Uterus (tissue), 4 donors: ENCODE measurements around the gene PITPNM3. TPM values are rescaled to one million over a fixed set of nuclear protein-coding genes. Genes with fewer than 3 reads are reported as not detected.

ENCODE experiments used
- DNase-seq, 2 donors: peaks; one replicate each; pipeline ENCODE4 v3.0.0-alpha.2; 2019 to 2020
- H3K27ac ChIP-seq, 2 donors: fragments of 200-600 bp; sonication (generic); 1 replicate in 1 of 2; 2 replicates in 1 of 2; pipeline ENCODE4 v1.5.1; 2016 to 2018
- H3K27me3 ChIP-seq, 2 donors: fragments of 200-600 bp; sonication (generic); one replicate each; pipeline ENCODE4 v1.5.1; 2018 to 2019; ENCODE audit warnings: control low read depth in 1 of 2
- H3K36me3 ChIP-seq, 2 donors: fragments of 200-600 bp; sonication (generic); one replicate each; pipeline ENCODE4 v1.5.1; 2019; ENCODE audit warnings: control low read depth in 1 of 2
- H3K4me1 ChIP-seq, 2 donors: fragments of 200-600 bp; sonication (generic); one replicate each; pipeline ENCODE4 v1.5.1; 2018 to 2019; ENCODE audit warnings: control low read depth in 1 of 2
- H3K4me3 ChIP-seq, 2 donors: fragments of 200-600 bp; sonication (generic); 1 replicate in 1 of 2; 2 replicates in 1 of 2; pipeline ENCODE4 v1.5.1; 2018 to 2019; ENCODE audit warnings: mild to moderate bottlenecking in 1 of 2
- H3K9me3 ChIP-seq, 2 donors: fragments of 200-600 bp; sonication (generic); one replicate each; pipeline ENCODE4 v1.5.1; 2019; ENCODE audit warnings: control low read depth in 1 of 2
- POLR2A ChIP-seq, 2 donors: fragments of 450-650 bp; IDR thresholded peaks; one replicate each; pipeline ENCODE4 v1.6.1; 2016; ENCODE audit warnings: antibody characterized with exemption in 2 of 2, mild to moderate bottlenecking in 1 of 2, moderate library complexity in 1 of 2
- intact Hi-C: fragments of 100-400 bp; cut with DNase I; formaldehyde crosslinking; loops from one replicate; pipeline ENCODE4 v1.15.1; 2023; ENCODE audit warnings: low total_unique reads
- total RNA-seq, 4 donors: library from RNA; depleted of rRNA in 3 of 4; stranded (reverse); fragments of >200 nt in 3 of 4; gene quantifications; one replicate each; pipeline versions ENCODE4 v1.1.0 to v1.2.4, GENCODE V29; 2014 to 2023
- TF ChIP-seq, protein P1 (sequence below), 4 experiments: fragments of 200-600 bp in 2 of 4; fragments of 450-650 bp in 2 of 4; sonication (generic) in 2 of 4; IDR thresholded peaks; one replicate each; pipeline ENCODE4 v1.5.1; 2016 to 2019; ENCODE audit warnings: antibody characterized with exemption in 4 of 4, mild to moderate bottlenecking in 2 of 4, moderate library complexity in 1 of 4
- donor health status: DM: yes; HTN: yes; CAD: no.

Gene PITPNM3
- total RNA-seq, 4 donors from 2014 or later: 0.59 to 9.3 (median 6.1) TPM

DNA sequence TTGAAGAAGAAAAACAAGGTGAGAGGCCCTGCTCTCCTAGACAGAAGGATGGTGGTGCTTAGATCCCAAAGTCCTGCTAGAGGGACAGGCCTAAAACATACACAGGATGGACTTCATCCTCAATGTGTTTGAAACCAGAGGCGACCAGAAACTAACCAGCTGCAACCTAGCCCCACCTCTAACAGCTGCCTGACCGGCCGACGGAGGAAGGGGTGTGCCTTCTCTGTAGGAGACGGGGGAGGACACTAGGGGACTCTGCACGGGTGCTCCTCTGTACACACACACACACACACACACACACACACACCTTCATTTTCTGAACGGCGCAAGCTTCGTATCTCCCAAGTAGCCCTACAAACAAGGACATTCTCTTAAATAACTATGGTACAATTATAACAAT is 24.3 kb upstream of the PITPNM3 start:
- intact Hi-C loops: no loop called here
- H3K36me3 ChIP-seq: no peaks in the 10 kb centered on the region
- no peak for TF ChIP-seq POLR2A (IDR thresholded peaks at IDR 0.05)
- TF ChIP-seq, protein P1, sequence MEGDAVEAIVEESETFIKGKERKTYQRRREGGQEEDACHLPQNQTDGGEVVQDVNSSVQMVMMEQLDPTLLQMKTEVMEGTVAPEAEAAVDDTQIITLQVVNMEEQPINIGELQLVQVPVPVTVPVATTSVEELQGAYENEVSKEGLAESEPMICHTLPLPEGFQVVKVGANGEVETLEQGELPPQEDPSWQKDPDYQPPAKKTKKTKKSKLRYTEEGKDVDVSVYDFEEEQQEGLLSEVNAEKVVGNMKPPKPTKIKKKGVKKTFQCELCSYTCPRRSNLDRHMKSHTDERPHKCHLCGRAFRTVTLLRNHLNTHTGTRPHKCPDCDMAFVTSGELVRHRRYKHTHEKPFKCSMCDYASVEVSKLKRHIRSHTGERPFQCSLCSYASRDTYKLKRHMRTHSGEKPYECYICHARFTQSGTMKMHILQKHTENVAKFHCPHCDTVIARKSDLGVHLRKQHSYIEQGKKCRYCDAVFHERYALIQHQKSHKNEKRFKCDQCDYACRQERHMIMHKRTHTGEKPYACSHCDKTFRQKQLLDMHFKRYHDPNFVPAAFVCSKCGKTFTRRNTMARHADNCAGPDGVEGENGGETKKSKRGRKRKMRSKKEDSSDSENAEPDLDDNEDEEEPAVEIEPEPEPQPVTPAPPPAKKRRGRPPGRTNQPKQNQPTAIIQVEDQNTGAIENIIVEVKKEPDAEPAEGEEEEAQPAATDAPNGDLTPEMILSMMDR (IDR thresholded peaks at IDR 0.05): no peak

DNA sequence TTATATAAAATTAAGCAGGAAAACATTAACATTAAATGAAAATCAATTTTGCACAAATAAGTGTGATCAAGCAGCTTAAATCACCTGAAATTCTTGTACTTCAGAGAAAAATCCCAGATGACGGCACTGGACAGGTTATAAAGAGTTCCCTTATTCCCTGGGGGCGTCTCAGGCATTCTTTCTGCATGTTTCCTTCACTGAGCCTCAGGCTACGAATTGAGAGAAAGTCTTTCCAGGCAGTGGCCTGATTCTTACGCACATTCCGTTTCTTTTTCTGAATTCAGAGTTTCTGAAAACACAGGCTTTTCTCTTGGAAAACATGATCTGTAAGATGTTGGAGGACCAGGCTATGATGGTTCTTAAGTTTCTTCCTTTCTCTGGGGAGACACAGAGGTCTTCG is 22.1 kb upstream of the PITPNM3 start:
- DNase-seq: no peak
- H3K9me3 ChIP-seq: no peaks in the 10 kb centered on the region
- H3K4me3 ChIP-seq: no peak overlapping the region
- no peak for TF ChIP-seq POLR2A (IDR thresholded peaks at IDR 0.05)
- TF ChIP-seq, protein P1 (IDR thresholded peaks at IDR 0.05): no peak
- intact Hi-C loops: no loop called here
- H3K36me3 ChIP-seq: no peaks in the 10 kb centered on the region
- no peak overlapping the region for H3K27ac ChIP-seq
- no peaks in the 10 kb centered on the region for H3K4me1 ChIP-seq
- H3K27me3 ChIP-seq: no peaks in the 10 kb centered on the region

More for the DNA sequence above, 24.3 kb upstream of the PITPNM3 start:
- H3K27ac ChIP-seq: no peak overlapping the region
- H3K27me3 ChIP-seq: no peaks in the 10 kb centered on the region
- H3K4me3 ChIP-seq: no peak overlapping the region
- H3K4me1 ChIP-seq: no peaks in the 10 kb centered on the region
- H3K9me3 ChIP-seq: no peaks in the 10 kb centered on the region
- DNase-seq: no peak

DNA sequence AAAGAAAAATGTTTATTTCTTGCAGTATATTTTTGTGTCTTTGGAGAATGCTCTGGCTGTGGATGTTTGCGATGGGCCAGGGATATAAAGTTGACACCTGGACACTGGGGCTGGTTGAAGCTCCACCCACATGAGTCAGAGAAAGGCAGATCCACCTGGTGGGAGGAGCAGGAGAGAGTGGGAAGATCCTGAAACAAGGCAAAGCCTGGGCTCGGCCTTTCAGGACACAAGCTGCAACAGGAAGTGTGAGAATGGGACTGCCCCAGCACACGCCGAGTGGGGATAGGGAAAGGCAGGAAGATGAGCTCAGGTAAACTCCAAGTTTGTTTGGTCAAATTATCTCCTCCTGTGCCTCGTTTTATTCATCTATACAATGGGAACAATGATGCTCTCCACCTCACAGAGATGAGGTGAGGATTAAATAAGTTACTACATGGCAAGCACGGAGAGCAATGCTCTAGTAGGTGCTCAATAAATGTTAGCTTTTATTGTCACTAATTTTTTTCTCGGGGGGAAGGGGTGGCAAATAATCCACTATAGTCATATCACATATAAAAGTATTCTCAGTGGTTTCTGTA is 21.4 kb upstream of the PITPNM3 start:
- Histone ChIP-seq H3K27ac (no peak overlapping the region), H3K9me3 (no peaks in the 10 kb centered on the region), H3K27me3 (no peaks in the 10 kb centered on the region), H3K4me3 (no peak overlapping the region), H3K36me3 (no peaks in the 10 kb centered on the region), H3K4me1 (no peaks in the 10 kb centered on the region)
- TF ChIP-seq, protein P1 (IDR thresholded peaks at IDR 0.05): no peak
- no peak for TF ChIP-seq POLR2A (IDR thresholded peaks at IDR 0.05)
- DNase-seq: no peak
- intact Hi-C loops: no loop called here

DNA sequence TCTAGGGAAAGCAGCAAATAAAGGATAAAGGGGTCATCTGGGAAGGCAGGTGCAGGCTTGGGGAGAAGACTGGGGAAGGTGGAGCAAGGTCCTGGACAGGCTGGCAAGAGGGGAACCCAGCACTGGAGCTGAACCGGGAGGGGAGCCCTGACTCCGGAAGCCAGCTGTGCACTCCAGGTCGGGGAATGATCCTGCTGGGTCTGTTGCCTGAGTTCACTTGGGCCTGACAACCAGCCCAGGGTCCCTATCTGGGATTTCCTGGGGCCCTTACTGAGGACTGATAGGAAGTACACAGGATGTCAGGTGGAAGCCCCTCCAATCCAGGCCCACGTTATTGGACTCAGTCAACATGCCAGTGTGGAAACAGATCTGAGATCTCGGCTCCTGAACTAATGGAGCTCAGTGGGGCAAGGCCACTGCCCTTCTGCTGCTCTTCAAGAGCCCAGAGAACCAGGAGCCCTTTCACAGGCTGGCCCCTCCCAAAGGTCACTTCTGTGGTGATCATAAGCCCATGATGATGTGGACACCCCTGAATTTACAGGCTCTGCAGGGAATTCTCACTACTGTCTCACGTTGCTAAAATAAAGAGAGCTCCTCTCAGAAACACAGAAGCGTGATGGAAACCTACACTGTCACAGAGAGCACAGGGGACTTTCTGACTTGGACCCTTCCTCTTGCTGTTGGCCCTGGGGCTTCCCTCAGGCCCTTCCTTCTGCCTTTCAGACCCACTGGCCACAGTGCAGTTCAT is 19.9 kb upstream of the PITPNM3 start:
- Histone ChIP-seq H3K36me3 (no peaks in the 10 kb centered on the region), H3K27me3 (no peaks in the 10 kb centered on the region), H3K27ac (no peak overlapping the region), H3K9me3 (no peaks in the 10 kb centered on the region), H3K4me3 (no peak overlapping the region), H3K4me1 (no peaks in the 10 kb centered on the region)
- no peak for TF ChIP-seq POLR2A (IDR thresholded peaks at IDR 0.05)
- TF ChIP-seq, protein P1 (IDR thresholded peaks at IDR 0.05): no peak
- intact Hi-C loops: no loop called here
- no peak for DNase-seq

DNA sequence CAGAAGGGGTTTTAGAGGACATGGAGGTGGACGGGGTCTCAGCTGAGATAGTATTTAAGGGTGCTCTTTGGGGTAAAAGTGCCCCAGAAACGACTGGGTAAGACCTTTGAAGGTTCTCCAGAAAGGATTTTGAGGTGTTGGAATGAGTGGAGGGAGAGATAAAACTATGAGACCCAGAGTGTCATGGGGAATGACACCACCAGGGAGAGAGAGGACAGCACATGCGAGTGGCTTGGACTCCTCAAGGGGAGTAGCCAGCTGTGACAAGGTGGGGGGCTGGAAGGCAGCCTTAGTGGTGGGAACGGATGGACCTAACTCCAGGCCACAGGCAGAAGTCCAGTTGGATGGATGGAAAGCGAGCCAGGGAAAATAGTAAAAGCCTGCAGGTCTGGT is 19.2 kb upstream of the PITPNM3 start:
- intact Hi-C loops: no loop called here

More for the DNA sequence above, 19.2 kb upstream of the PITPNM3 start:
- DNase-seq: no peak
- H3K4me1 ChIP-seq: no peaks in the 10 kb centered on the region
- no peak overlapping the region for H3K4me3 ChIP-seq
- H3K27ac ChIP-seq: no peak overlapping the region
- H3K27me3 ChIP-seq: no peaks in the 10 kb centered on the region
- TF ChIP-seq, protein P1 (IDR thresholded peaks at IDR 0.05): no peak
- no peaks in the 10 kb centered on the region for H3K9me3 ChIP-seq
- H3K36me3 ChIP-seq: no peaks in the 10 kb centered on the region
